A673 (cell line): ENCODE data around the gene ERVK3-1.

Experiments used
- EZH2 ChIP-seq: fragments of 200-600 bp; sonication (generic); IDR thresholded peaks from 2 replicates; pipeline ENCODE4 v1.6.1; 2017; ENCODE audit warnings: borderline replicate concordance, low read depth, mild to moderate bottlenecking, mixed read lengths, antibody characterized with exemption, low read length; ENCODE audit not compliant: poor library complexity, severe bottlenecking
- TF ChIP-seq, protein P1 (sequence below): fragments of 300-800, 200-600 bp; sonication (generic); conservative IDR thresholded peaks from 2 replicates; pipeline ENCODE4 v1.5.1; 2017; ENCODE audit warnings: low read depth, mild to moderate bottlenecking, antibody characterized with exemption, low read length, moderate library complexity, mixed read lengths

DNA sequence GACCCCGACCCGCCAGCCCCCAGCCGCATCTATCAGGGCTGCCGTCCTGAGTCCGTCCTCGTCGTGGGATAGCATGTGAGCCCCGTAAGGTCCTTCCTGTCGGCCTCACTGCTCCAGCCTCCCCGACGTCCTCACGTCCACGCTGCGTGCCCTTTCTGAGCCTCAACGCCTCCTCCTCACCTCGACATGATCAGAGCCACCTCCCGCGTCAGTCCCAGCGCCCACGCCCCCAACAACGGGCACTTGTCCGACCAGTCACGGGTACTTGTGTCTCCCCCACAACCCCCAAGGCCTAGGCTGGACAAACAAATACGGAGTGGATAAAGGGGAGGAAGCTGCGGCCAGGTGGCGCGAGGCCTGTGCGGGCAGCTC lies 56.7 kb downstream of the ERVK3-1 start:
- no peak for TF ChIP-seq EZH2
- TF ChIP-seq, protein P1, sequence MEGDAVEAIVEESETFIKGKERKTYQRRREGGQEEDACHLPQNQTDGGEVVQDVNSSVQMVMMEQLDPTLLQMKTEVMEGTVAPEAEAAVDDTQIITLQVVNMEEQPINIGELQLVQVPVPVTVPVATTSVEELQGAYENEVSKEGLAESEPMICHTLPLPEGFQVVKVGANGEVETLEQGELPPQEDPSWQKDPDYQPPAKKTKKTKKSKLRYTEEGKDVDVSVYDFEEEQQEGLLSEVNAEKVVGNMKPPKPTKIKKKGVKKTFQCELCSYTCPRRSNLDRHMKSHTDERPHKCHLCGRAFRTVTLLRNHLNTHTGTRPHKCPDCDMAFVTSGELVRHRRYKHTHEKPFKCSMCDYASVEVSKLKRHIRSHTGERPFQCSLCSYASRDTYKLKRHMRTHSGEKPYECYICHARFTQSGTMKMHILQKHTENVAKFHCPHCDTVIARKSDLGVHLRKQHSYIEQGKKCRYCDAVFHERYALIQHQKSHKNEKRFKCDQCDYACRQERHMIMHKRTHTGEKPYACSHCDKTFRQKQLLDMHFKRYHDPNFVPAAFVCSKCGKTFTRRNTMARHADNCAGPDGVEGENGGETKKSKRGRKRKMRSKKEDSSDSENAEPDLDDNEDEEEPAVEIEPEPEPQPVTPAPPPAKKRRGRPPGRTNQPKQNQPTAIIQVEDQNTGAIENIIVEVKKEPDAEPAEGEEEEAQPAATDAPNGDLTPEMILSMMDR = no peak
